ENCODE results near the gene CPA4.
A peak's percentile ranks its signal among the peaks of the same experiment; 100 is the strongest.

CPA4 gene

DNA sequence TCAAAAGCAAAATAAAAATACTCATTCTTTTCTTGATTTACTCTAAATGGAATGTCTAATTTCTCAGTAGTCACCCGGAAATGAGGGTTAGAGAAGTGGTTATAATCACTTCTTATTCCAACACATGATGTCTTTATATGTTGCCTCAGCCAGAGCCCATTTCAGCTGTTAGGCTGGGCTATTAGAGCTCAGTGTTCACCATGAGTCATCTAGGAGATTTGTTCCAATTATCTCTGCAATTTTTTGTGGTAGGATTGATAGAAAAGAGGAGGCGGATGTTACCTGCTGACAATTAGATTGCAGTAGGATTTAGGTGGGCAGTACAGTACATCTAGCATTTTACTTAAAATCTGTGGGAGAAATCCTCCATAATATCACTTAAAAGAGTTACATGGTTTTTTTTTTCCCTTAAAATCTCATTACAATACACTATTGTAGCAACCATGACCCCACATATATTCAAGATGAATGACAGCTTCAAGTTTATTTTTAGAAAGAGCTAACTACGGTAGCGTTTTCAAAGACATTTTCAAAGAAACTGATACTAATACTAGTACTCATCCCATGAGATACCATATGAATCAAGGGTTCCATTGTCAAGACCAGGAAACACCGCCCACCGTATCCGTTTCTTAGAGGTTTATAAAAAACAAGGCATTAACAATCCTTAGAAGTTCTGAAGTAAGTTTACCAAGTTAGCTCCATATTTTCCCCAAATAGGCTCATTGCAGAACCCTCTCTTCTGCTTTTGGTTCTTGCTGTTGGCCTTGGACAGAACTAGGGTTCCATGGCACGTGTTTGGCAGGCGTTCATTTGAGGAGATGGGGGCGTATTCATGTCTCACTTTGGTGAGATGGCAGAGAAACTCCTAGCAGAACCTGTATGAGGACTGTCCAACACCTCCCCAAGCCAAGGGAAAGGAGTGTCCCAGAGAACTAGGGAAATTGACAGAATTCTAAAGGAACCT lies 15.9 kb upstream of the CPA4 start:
- Histone ChIP-seq H3K36me3 (ENCODE audit: insufficient read depth, low read length) (no peaks in the 10 kb centered on the region), H3K4me2 (ENCODE audit: low read length) (no peak overlapping the region), H3K4me1 (ENCODE audit: control insufficient read depth, insufficient read depth, low read length) (peaks cover 42% of the 10 kb centered on the region), H3K4me3 (ENCODE audit: low read length) (no peak overlapping the region), H3K9ac (ENCODE audit: low read depth, low read length) (no peak overlapping the region), H3K27me3 (ENCODE audit: control insufficient read depth, insufficient read depth, low read length) (peaks cover 42% of the 10 kb centered on the region), H3K9me3 (replicated peaks; ENCODE audit: low read length) (no peaks in the 10 kb centered on the region)

DNA sequence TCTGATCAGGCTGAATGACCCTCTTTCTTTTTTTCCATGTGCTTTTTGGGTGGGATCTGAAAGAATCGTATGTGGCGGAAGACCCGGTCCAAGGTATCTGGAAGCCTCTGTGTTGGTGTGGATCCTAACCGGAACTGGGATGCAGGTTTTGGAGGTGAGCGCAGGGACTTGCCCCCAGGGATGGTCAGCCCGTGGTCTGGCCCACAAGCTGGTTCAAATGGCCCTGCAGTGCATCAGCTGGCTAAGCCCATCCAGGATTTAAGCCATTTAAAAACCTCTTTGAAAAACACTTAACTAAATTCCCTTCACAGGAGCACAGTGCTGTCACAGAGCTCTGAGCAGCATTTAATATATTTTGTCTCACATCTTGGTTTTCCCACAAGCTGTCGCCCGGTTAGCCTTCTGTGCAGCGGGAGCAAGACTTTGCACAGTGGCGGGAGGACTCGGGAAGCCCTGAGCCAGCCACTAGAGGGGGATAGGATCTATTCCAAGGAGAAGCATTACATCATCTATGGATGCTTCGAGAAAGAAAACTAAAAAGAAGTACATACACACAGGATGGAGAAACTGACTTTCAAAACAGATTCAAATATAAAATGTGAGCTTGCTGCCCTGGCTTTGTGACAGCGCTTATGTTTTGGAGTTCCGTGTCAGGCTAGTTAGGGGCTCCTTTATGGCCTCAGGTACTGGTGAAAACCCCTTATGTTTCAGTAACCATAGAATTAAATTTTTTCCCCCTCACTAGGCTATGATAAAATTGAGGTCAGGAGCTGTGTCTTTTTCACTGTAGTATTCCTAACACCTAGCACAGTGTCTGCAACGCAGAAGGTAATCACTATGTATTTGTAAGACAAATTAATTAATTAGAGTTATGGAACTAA lies 15.0 kb upstream of the CPA4 start:
- Histone ChIP-seq H3K4me2 (ENCODE audit: low read length) (no peak overlapping the region), H3K9me3 (replicated peaks; ENCODE audit: low read length) (no peaks in the 10 kb centered on the region), H3K27me3 (ENCODE audit: control insufficient read depth, insufficient read depth, low read length) (peaks cover 35% of the 10 kb centered on the region), H3K4me3 (ENCODE audit: low read length) (no peak overlapping the region), H3K36me3 (ENCODE audit: insufficient read depth, low read length) (no peaks in the 10 kb centered on the region), H3K9ac (ENCODE audit: low read depth, low read length) (no peak overlapping the region), H3K4me1 (ENCODE audit: control insufficient read depth, insufficient read depth, low read length) (peaks cover 33% of the 10 kb centered on the region)

DNA sequence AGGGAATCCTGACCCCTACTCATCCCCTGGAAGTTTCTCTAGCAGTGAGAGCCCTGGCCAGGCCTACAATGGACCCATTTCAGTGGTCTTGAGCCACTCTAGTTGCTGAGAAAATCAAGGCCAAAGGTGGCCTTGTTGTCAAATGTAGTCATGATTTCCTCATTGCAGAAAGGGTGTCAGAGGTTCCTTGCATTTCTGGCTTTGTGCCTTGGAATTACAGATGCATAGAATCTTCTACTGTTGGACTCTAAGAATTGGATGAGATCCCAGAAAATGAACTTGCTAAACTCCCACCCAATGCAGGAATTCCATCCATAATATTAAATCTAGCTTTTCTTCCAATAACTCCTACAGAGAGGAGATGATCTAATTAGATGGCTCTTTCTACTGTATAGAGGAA lies 14.1 kb upstream of the CPA4 start:
- no peak overlapping the region for H3K9ac ChIP-seq (ENCODE audit: low read depth, low read length)
- no peaks in the 10 kb centered on the region for H3K36me3 ChIP-seq (ENCODE audit: insufficient read depth, low read length)
- H3K4me2 ChIP-seq (ENCODE audit: low read length) = no peak overlapping the region
- no peaks in the 10 kb centered on the region for H3K9me3 ChIP-seq (replicated peaks; ENCODE audit: low read length)
- peaks cover 31% of the 10 kb centered on the region for H3K4me1 ChIP-seq (ENCODE audit: control insufficient read depth, insufficient read depth, low read length)
- no peak overlapping the region for H3K4me3 ChIP-seq (ENCODE audit: low read length)
- H3K27me3 ChIP-seq (ENCODE audit: control insufficient read depth, insufficient read depth, low read length) = peaks cover 35% of the 10 kb centered on the region

DNA sequence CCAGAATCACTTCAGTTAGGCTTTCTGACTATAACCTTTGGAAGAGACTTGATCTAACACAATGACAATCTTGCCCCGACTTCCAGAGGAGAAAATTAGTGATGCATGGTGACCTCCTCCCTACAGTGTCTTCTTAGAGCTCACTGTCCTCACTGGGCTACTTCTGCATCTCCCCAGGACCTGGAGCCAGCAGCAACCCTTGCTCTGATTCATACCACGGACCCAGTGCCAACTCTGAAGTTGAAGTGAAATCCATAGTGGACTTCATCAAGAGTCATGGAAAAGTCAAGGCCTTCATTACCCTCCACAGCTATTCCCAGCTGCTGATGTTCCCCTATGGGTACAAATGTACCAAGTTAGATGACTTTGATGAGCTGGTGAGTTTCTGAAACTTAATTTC lies 13.7 kb upstream of the CPA4 start:
- Histone ChIP-seq H3K4me3 (ENCODE audit: low read length) (no peak overlapping the region), H3K9me3 (replicated peaks; ENCODE audit: low read length) (no peaks in the 10 kb centered on the region), H3K4me2 (ENCODE audit: low read length) (no peak overlapping the region), H3K36me3 (ENCODE audit: insufficient read depth, low read length) (no peaks in the 10 kb centered on the region), H3K9ac (ENCODE audit: low read depth, low read length) (no peak overlapping the region), H3K27me3 (ENCODE audit: control insufficient read depth, insufficient read depth, low read length) (peaks cover 33% of the 10 kb centered on the region), H3K4me1 (ENCODE audit: control insufficient read depth, insufficient read depth, low read length) (peaks cover 31% of the 10 kb centered on the region)

DNA sequence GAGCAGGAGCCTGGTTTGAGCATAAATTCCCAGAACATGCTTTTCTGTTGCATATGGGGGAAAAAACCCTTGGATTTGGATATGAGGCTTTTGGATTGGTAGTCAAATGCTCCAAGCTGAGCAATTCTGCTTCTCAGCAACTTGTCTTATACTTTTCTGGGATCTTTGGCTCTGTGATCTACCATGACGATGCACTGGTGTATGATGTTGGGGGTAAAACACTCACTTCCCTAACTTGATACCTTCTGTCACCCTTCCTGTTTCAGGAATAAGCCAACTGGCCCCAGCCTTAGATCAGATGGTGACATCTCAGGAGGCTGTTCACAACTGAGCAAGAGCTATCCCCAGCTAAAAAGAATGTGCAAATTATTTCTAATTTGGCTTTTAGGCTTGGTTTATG lies 13.1 kb upstream of the CPA4 start:
- Histone ChIP-seq H3K36me3 (ENCODE audit: insufficient read depth, low read length) (no peaks in the 10 kb centered on the region), H3K4me3 (ENCODE audit: low read length) (no peak overlapping the region), H3K4me1 (ENCODE audit: control insufficient read depth, insufficient read depth, low read length) (peaks cover 31% of the 10 kb centered on the region), H3K9ac (ENCODE audit: low read depth, low read length) (no peak overlapping the region), H3K9me3 (replicated peaks; ENCODE audit: low read length) (no peaks in the 10 kb centered on the region), H3K27me3 (ENCODE audit: control insufficient read depth, insufficient read depth, low read length) (peaks cover 27% of the 10 kb centered on the region), H3K4me2 (ENCODE audit: low read length) (no peak overlapping the region)

DNA sequence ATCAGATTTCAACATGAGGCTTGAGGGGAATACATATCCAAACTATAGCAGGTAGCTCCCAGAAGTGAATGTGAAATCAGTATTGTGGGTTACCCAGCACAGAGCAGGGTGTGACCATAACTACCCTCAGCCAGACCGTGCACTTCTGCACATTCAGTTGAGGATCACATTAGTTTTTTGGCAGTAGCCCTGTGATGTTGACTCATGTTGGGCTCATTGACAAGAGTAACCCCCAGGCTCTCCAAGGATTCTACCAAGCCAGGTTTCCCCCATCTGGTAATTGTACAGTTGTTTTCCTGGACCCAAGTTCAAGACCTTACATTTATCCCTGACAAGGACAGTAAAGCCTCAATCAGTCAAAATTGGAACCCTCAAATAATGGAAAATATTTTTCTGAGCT lies 11.7 kb upstream of the CPA4 start:
- H3K9me3 ChIP-seq (replicated peaks; ENCODE audit: low read length) = no peaks in the 10 kb centered on the region
- H3K4me3 ChIP-seq (ENCODE audit: low read length) = no peak overlapping the region
- H3K4me2 ChIP-seq (ENCODE audit: low read length) = no peak overlapping the region
- H3K4me1 ChIP-seq (ENCODE audit: control insufficient read depth, insufficient read depth, low read length) = peaks cover 28% of the 10 kb centered on the region
- H3K27me3 ChIP-seq (ENCODE audit: control insufficient read depth, insufficient read depth, low read length) = peaks cover 19% of the 10 kb centered on the region
- no peaks in the 10 kb centered on the region for H3K36me3 ChIP-seq (ENCODE audit: insufficient read depth, low read length)
- H3K9ac ChIP-seq (ENCODE audit: low read depth, low read length) = no peak overlapping the region

DNA sequence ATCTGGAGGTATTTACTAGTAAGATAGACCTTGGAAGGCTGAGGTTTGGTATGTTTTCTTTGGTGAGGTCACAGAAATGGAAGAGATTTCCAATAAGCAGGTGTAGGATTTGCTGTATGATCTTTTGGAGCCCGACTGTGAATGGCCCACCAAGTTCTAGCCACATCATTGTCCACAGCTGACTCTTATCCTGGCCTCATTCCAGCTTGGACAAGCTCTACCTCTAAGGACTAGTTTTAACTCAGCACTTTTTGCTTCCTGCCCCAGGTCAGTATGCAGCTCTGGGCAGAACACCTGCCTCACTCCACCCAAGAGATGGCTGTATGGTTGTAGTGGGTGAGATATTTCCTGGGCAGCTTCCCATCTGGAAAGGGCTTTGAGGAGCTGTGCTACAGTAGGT lies 6.1 kb upstream of the CPA4 start:
- H3K4me2 ChIP-seq (ENCODE audit: low read length) = no peak overlapping the region

DNA sequence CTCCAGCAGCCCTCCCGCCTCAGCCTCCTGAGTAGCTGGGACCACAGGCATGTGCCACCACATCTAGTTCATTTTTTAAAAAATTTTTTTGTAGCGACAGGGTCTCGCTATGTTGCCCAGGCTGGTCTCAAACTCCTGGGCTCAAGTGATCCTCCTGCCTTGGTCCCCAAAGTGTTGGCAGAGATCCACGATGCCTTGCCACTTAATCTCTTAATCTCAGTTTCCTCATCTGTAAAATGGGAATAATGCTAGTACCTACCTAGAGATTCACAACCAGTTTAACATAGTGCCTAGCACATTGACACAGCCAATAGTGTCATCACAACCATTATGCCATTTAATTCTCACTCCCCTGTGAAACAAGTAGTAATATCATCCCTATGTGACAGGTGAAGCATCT lies 4.8 kb upstream of the CPA4 start:
- Histone ChIP-seq H3K4me2 (ENCODE audit: low read length) (no peak overlapping the region), H3K27me3 (ENCODE audit: control insufficient read depth, insufficient read depth, low read length) (peaks cover 14% of the 10 kb centered on the region), H3K36me3 (ENCODE audit: insufficient read depth, low read length) (no peaks in the 10 kb centered on the region), H3K4me1 (ENCODE audit: control insufficient read depth, insufficient read depth, low read length) (peaks cover 21% of the 10 kb centered on the region), H3K9ac (ENCODE audit: low read depth, low read length) (no peak overlapping the region), H3K4me3 (ENCODE audit: low read length) (no peak overlapping the region), H3K9me3 (replicated peaks; ENCODE audit: low read length) (no peaks in the 10 kb centered on the region)

More for the DNA sequence above, 6.1 kb upstream of the CPA4 start:
- no peaks in the 10 kb centered on the region for H3K9me3 ChIP-seq (replicated peaks; ENCODE audit: low read length)
- H3K9ac ChIP-seq (ENCODE audit: low read depth, low read length) = no peak overlapping the region
- H3K4me1 ChIP-seq (ENCODE audit: control insufficient read depth, insufficient read depth, low read length) = peaks cover 16% of the 10 kb centered on the region
- peaks cover 14% of the 10 kb centered on the region for H3K27me3 ChIP-seq (ENCODE audit: control insufficient read depth, insufficient read depth, low read length)
- H3K4me3 ChIP-seq (ENCODE audit: low read length) = no peak overlapping the region
- H3K36me3 ChIP-seq (ENCODE audit: insufficient read depth, low read length) = no peaks in the 10 kb centered on the region

DNA sequence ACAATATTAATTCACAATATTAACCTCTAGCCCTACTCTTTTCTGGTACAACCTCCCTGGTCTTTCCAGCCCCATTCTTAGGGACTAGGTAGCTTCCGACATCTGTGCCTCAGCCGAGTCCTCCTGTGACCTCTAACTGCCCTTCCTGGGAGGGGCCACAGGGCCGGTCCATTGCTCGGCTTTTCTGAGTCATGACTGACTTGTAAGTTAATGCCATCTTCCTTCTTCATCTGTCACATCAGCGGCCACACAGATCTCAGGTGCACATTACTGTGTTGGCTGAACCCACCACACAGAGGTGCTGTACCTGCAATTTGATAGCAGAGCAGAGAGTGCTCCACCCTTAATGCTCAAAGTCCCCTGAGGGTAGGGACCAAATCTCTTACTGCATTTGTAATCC lies 4.1 kb upstream of the CPA4 start:
- Histone ChIP-seq H3K9ac (ENCODE audit: low read depth, low read length) (no peak overlapping the region), H3K9me3 (replicated peaks; ENCODE audit: low read length) (no peaks in the 10 kb centered on the region), H3K4me1 (ENCODE audit: control insufficient read depth, insufficient read depth, low read length) (peaks cover 28% of the 10 kb centered on the region), H3K36me3 (ENCODE audit: insufficient read depth, low read length) (no peaks in the 10 kb centered on the region), H3K4me2 (ENCODE audit: low read length) (no peak overlapping the region), H3K27me3 (ENCODE audit: control insufficient read depth, insufficient read depth, low read length) (peaks cover 10% of the 10 kb centered on the region), H3K4me3 (ENCODE audit: low read length) (no peak overlapping the region)

DNA sequence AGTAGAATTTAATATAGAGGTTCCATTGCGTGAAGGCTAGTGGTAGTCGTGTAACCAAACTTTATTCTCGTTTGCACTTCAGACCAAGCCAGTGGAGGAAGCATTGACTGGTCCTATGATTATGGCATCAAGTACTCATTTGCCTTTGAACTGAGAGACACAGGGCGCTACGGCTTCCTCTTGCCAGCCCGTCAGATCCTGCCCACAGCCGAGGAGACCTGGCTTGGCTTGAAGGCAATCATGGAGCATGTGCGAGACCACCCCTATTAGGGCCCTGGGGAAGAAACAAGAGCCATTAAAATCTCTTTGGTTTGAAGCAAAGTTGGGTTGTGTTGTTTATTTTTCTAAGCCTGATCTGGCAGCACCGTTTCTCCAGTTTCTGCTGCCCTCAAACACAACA lies 3.5 kb upstream of the CPA4 start:
- H3K4me3 ChIP-seq (ENCODE audit: low read length) = no peak overlapping the region
- peaks cover 34% of the 10 kb centered on the region for H3K4me1 ChIP-seq (ENCODE audit: control insufficient read depth, insufficient read depth, low read length)
- H3K36me3 ChIP-seq (ENCODE audit: insufficient read depth, low read length) = no peaks in the 10 kb centered on the region
- H3K4me2 ChIP-seq (ENCODE audit: low read length) = no peak overlapping the region
- no peak overlapping the region for H3K9ac ChIP-seq (ENCODE audit: low read depth, low read length)
- H3K9me3 ChIP-seq (replicated peaks; ENCODE audit: low read length) = no peaks in the 10 kb centered on the region
- peaks cover 7% of the 10 kb centered on the region for H3K27me3 ChIP-seq (ENCODE audit: control insufficient read depth, insufficient read depth, low read length)

DNA sequence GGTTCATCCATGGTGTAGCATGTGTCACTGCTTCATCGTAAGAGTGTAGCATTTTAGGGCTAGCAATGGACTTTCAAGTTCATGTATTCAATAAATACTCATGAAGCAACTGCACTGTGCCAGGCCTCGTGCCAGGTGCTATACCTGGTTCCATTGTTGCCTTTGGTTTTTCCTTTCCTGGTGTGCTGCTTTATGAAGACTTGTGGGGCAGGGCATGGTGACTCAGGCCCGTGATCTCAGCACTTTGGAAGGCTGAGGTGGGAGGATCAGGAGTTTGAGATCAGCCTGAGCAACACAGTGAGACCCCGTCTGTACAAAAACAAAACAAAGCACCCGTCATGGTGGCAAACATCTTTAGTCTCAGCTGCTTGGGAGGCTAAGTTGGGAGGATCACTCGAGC lies 2.2 kb upstream of the CPA4 start:
- H3K4me2 ChIP-seq (ENCODE audit: low read length) = peak overlapping the region; percentile 6
- H3K4me3 ChIP-seq (ENCODE audit: low read length) = no peak overlapping the region
- H3K9ac ChIP-seq (ENCODE audit: low read depth, low read length) = no peak overlapping the region
- H3K4me1 ChIP-seq (ENCODE audit: control insufficient read depth, insufficient read depth, low read length) = peaks cover 41% of the 10 kb centered on the region
- H3K9me3 ChIP-seq (replicated peaks; ENCODE audit: low read length) = no peaks in the 10 kb centered on the region
- H3K36me3 ChIP-seq (ENCODE audit: insufficient read depth, low read length) = no peaks in the 10 kb centered on the region
- peaks cover 7% of the 10 kb centered on the region for H3K27me3 ChIP-seq (ENCODE audit: control insufficient read depth, insufficient read depth, low read length)

Measured in skeletal muscle satellite cell (primary cell).